Neural cell (in vitro differentiated cells): Measurements from ENCODE around the gene SHROOM2.

ENCODE experiments used
- CTCF ChIP-seq: fragments of 450-650 bp; IDR thresholded peaks from 2 replicates; pipeline ENCODE4 v1.5.1; 2014; ENCODE audit warnings: antibody characterized with exemption, mild to moderate bottlenecking, moderate library complexity; ENCODE audit not compliant: poor library complexity, severe bottlenecking
- EZH2 ChIP-seq: fragments of 200-600, 300-800 bp; shearing (Covaris generic), sonication (generic); IDR thresholded peaks from 2 replicates; pipeline ENCODE4 v1.6.1; 2014; ENCODE audit warnings: antibody characterized with exemption, low read length, borderline replicate concordance, mild to moderate bottlenecking; ENCODE audit not compliant: insufficient read depth, poor library complexity, severe bottlenecking
- MXI1 ChIP-seq: fragments of 450-650 bp; conservative IDR thresholded peaks from 2 replicates; pipeline ENCODE4 v1.6.1; 2014; ENCODE audit warnings: antibody characterized with exemption, mild to moderate bottlenecking; ENCODE audit not compliant: poor library complexity, severe bottlenecking
- POLR2AphosphoS5 ChIP-seq: IDR thresholded peaks from 2 replicates; pipeline ENCODE4 v1.6.1; 2012
- RAD21 ChIP-seq: fragments of 450-650 bp; conservative IDR thresholded peaks from 2 replicates; pipeline ENCODE4 v1.6.1; 2014; ENCODE audit warnings: antibody characterized with exemption, mild to moderate bottlenecking, moderate library complexity

DNA sequence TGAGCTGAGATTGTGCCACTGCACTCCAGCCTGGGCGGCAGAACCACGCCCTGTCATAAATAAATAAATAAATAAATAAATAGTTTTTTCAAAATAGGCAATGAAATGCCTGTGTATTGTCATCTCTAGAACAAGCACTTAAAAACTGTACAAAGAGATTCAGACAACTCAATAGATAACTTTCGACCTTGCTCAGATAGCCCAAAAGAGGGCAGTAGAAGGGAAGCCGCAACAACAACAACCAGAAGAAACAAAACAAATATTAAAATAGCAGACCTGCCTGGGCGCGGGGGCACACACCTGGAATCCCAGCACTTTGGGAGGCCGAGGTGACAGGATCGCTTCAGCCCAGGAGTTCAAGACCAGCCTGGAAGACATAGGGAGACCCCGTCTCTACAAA is 171.5 kb downstream of the SHROOM2 start:
- no peak for TF ChIP-seq CTCF
- TF ChIP-seq POLR2AphosphoS5 = no peak
- no peak for TF ChIP-seq MXI1
- no peak for TF ChIP-seq EZH2
- TF ChIP-seq RAD21 = no peak
